Measurements from ENCODE around the gene TCF3. TPM values are rescaled to one million over a fixed set of nuclear protein-coding genes. Genes with fewer than 3 reads are reported as not detected.

TCF3 gene
- total RNA-seq, 1 experiment from 2014 or later, result 304 TPM

- Histone ChIP-seq H4K8ac (replicated peaks; ENCODE audit: insufficient read length, low read depth, low read length) (no peak overlapping the region), H2AFZ (ENCODE audit: low read length) (no peak overlapping the region), H3K9me3 (ENCODE audit: control insufficient read depth, low read depth, low read length) (no peaks in the 10 kb centered on the region), H2BK20ac (ENCODE audit: low read depth, low read length, poor library complexity, severe bottlenecking) (no peak overlapping the region), H3K23me2 (ENCODE audit: insufficient read length, low read depth, low read length, poor library complexity, severe bottlenecking) (no peaks in the 10 kb centered on the region), H2BK12ac (ENCODE audit: insufficient read length, low read depth, low read length) (no peak overlapping the region), H3K14ac (ENCODE audit: insufficient read depth, low read length) (no peak overlapping the region), H3K56ac (ENCODE audit: insufficient read length, low read depth, low read length) (no peak overlapping the region), H3K18ac (ENCODE audit: insufficient read length, low read depth, low read length) (no peak overlapping the region), H3K79me2 (ENCODE audit: insufficient read depth, low read length) (no peaks in the 10 kb centered on the region), H4K5ac (ENCODE audit: insufficient read length, low read depth, low read length) (no peak overlapping the region), H3T11ph (ENCODE audit: low read length) (no peak overlapping the region), H4K91ac (ENCODE audit: insufficient read length, low read depth, low read length) (no peak overlapping the region), H3K27ac (ENCODE audit: insufficient read length, low read depth, low read length) (no peak overlapping the region), H3K23ac (ENCODE audit: insufficient read length, low read depth, low read length) (no peak overlapping the region), H2BK5ac (ENCODE audit: insufficient read length, low read length) (no peak overlapping the region), H2AK5ac (ENCODE audit: insufficient read length, low read length) (no peak overlapping the region), H3K4me1 (ENCODE audit: insufficient read depth, low read length) (no peaks in the 10 kb centered on the region), H2BK120ac (ENCODE audit: low read depth, low read length, poor library complexity, severe bottlenecking) (no peak overlapping the region), H3K79me1 (ENCODE audit: insufficient read depth, low read depth, low read length, poor library complexity, severe bottlenecking) (no peaks in the 10 kb centered on the region), H3K27me3 (ENCODE audit: insufficient read depth, low read length) (no peaks in the 10 kb centered on the region), H3K4ac (ENCODE audit: low read depth, low read length) (no peak overlapping the region), H2BK15ac (ENCODE audit: low read depth, low read length) (no peak overlapping the region), H4K20me1 (ENCODE audit: control insufficient read depth, insufficient read depth, insufficient read length) (no peaks in the 10 kb centered on the region), H3K9ac (ENCODE audit: extremely low read depth, insufficient read length, low read length) (no peak overlapping the region), H3K4me2 (ENCODE audit: insufficient read depth, insufficient read length, low read length) (no peak overlapping the region)
- Mint-ChIP-seq H3K27ac (no peak overlapping the region), H3K4me1 (0 out of 4 replicates have a peak, but pooled peaks cover 0 to 3% of the 10 kb centered on the region in 2 experiments), H3K4me3 (no peak overlapping the region), H3K9me3 (no peaks in the 10 kb centered on the region; a peak in 1 of 5 replicates), H3K36me3 (ENCODE audit: insufficient read depth in 1 of 3, low read depth in 3 of 3) (peaks cover 19 to 61% (median 45%) of the 10 kb centered on the region in 3 experiments; a peak in 6 of 7 replicates), H3K27me3 (ENCODE audit: low read depth) (no peaks in the 10 kb centered on the region; the same call in 1 of the 2 replicates)
- no peak for DNase-seq
- WGBS (ENCODE audit: extremely low coverage, insufficient read length, low lambda C conversion rate), result no CpG with 5 or more reads among the region's 49 CpGs
- TF ChIP-seq CTCF (conservative IDR thresholded peaks at IDR 0.05), result no peak
Measured at GRCh38 chr19:1577929-1578618, 74.3 kb downstream of the TCF3 start.

All from H9 (cell line).